Measurements from ENCODE around the gene MED20.
A peak's percentile ranks its signal among the peaks of the same experiment; 100 is the strongest.

MED20 gene

GRCh38 chr6:41935685-41936072 is 14.7 kb upstream of the MED20 start:
- H3K27ac ChIP-seq, result peak overlapping the region; percentile 99
- H4K20me1 ChIP-seq, result peaks cover 81% of the 10 kb centered on the region
- no peak for TF ChIP-seq Cebpa-rat (IDR thresholded peaks at IDR 0.05)
- H3K36me3 ChIP-seq, result peaks cover 100% of the 10 kb centered on the region
- H3K4me3 ChIP-seq, result peak overlapping the region; percentile 98
- H3K27me3 ChIP-seq, result no peaks in the 10 kb centered on the region
- peak overlapping the region; percentile 98 for H3K4me2 ChIP-seq
- peak overlapping the region; percentile 100 for H3K9ac ChIP-seq
- peaks cover 79% of the 10 kb centered on the region for H3K4me1 ChIP-seq
- no peaks in the 10 kb centered on the region for H3K9me3 ChIP-seq

GRCh38 chr6:41935193-41935574 is 14.2 kb upstream of the MED20 start:
- Histone ChIP-seq H3K9me3 (no peaks in the 10 kb centered on the region), H3K36me3 (peaks cover 100% of the 10 kb centered on the region), H3K4me1 (peaks cover 79% of the 10 kb centered on the region), H3K4me2 (peak overlapping the region; percentile 98), H3K27ac (peak overlapping the region; percentile 99), H3K4me3 (peak overlapping the region; percentile 98), H3K27me3 (no peaks in the 10 kb centered on the region), H4K20me1 (peaks cover 86% of the 10 kb centered on the region), H3K9ac (peak overlapping the region; percentile 100)
- TF ChIP-seq Cebpa-rat (IDR thresholded peaks at IDR 0.05), result no peak

GRCh38 chr6:41934278-41935192 is 13.6 kb upstream of the MED20 start:
- no peaks in the 10 kb centered on the region for H3K27me3 ChIP-seq
- no peaks in the 10 kb centered on the region for H3K9me3 ChIP-seq
- H3K9ac ChIP-seq, result peak overlapping the region; percentile 100
- H4K20me1 ChIP-seq, result peaks cover 92% of the 10 kb centered on the region
- peak overlapping the region; percentile 98 for H3K4me2 ChIP-seq
- peak overlapping the region; percentile 99 for H3K27ac ChIP-seq
- peak overlapping the region; percentile 98 for H3K4me3 ChIP-seq
- H3K4me1 ChIP-seq, result peaks cover 84% of the 10 kb centered on the region
- H3K36me3 ChIP-seq, result peaks cover 100% of the 10 kb centered on the region
- peak; percentile 96 for TF ChIP-seq Cebpa-rat (IDR thresholded peaks at IDR 0.05)

GRCh38 chr6:41932378-41932777 is 11.4 kb upstream of the MED20 start:
- 0 out of 2 replicates have a peak overlapping the region, but pooled peaks have one; percentile 11 for H3K27ac ChIP-seq
- H3K36me3 ChIP-seq, result peaks cover 100% of the 10 kb centered on the region

GRCh38 chr6:41931792-41932191 is 10.9 kb upstream of the MED20 start:
- peaks cover 100% of the 10 kb centered on the region for H3K36me3 ChIP-seq
- no peak for TF ChIP-seq Cebpa-rat (IDR thresholded peaks at IDR 0.05)
- H3K9me3 ChIP-seq, result no peaks in the 10 kb centered on the region
- H3K4me1 ChIP-seq, result peaks cover 70% of the 10 kb centered on the region
- H3K27ac ChIP-seq, result no peak overlapping the region
- no peak overlapping the region for H3K9ac ChIP-seq
- H4K20me1 ChIP-seq, result peaks cover 100% of the 10 kb centered on the region
- no peak overlapping the region for H3K4me3 ChIP-seq
- H3K4me2 ChIP-seq, result no peak overlapping the region
- H3K27me3 ChIP-seq, result no peaks in the 10 kb centered on the region

More at GRCh38 chr6:41932378-41932777, 11.4 kb upstream of the MED20 start:
- Histone ChIP-seq H3K4me1 (peaks cover 70% of the 10 kb centered on the region), H3K4me3 (no peak overlapping the region), H3K9ac (peak overlapping the region; percentile 5; the same call in 1 of the 2 replicates), H3K27me3 (no peaks in the 10 kb centered on the region), H3K9me3 (no peaks in the 10 kb centered on the region), H4K20me1 (peaks cover 100% of the 10 kb centered on the region), H3K4me2 (no peak overlapping the region; the same call in 1 of the 2 replicates)
- TF ChIP-seq Cebpa-rat (IDR thresholded peaks at IDR 0.05), result no peak

GRCh38 chr6:41929924-41930323 is 9.0 kb upstream of the MED20 start:
- TF ChIP-seq Cebpa-rat (IDR thresholded peaks at IDR 0.05), result no peak
- Histone ChIP-seq H3K4me3 (no peak overlapping the region), H4K20me1 (peaks cover 100% of the 10 kb centered on the region), H3K27me3 (no peaks in the 10 kb centered on the region), H3K4me2 (no peak overlapping the region), H3K27ac (0 out of 2 replicates have a peak overlapping the region, but pooled peaks have one; percentile 22), H3K4me1 (peaks cover 64% of the 10 kb centered on the region), H3K9ac (no peak overlapping the region), H3K9me3 (no peaks in the 10 kb centered on the region), H3K36me3 (peaks cover 100% of the 10 kb centered on the region)

- peaks cover 96% of the 10 kb centered on the region for H3K36me3 ChIP-seq
Measured at GRCh38 chr6:41927253-41927652, 6.3 kb upstream of the MED20 start.

GRCh38 chr6:41922154-41922553 is 1.2 kb upstream of the MED20 start:
- H3K4me1 ChIP-seq, result peaks cover 57% of the 10 kb centered on the region
- H3K4me3 ChIP-seq, result peak overlapping the region; percentile 95
- peaks cover 65% of the 10 kb centered on the region for H4K20me1 ChIP-seq
- TF ChIP-seq Cebpa-rat (IDR thresholded peaks at IDR 0.05), result no peak
- peak overlapping the region; percentile 98 for H3K9ac ChIP-seq
- peak overlapping the region; percentile 97 for H3K27ac ChIP-seq
- no peaks in the 10 kb centered on the region for H3K9me3 ChIP-seq
- peak overlapping the region; percentile 90 for H3K4me2 ChIP-seq
- peaks cover 55% of the 10 kb centered on the region for H3K36me3 ChIP-seq
- H3K27me3 ChIP-seq, result no peaks in the 10 kb centered on the region

More at GRCh38 chr6:41927253-41927652, 6.3 kb upstream of the MED20 start:
- Histone ChIP-seq H3K4me2 (no peak overlapping the region), H3K27me3 (no peaks in the 10 kb centered on the region), H3K27ac (no peak overlapping the region), H3K4me1 (peaks cover 64% of the 10 kb centered on the region), H4K20me1 (peaks cover 100% of the 10 kb centered on the region), H3K4me3 (no peak overlapping the region), H3K9ac (no peak overlapping the region; the same call in 1 of the 2 replicates), H3K9me3 (no peaks in the 10 kb centered on the region)
- TF ChIP-seq Cebpa-rat (IDR thresholded peaks at IDR 0.05), result no peak

- TF ChIP-seq Cebpa-rat (IDR thresholded peaks at IDR 0.05), result no peak
- H3K27me3 ChIP-seq, result no peaks in the 10 kb centered on the region
- H3K4me1 ChIP-seq, result peaks cover 52% of the 10 kb centered on the region
- H3K4me3 ChIP-seq, result peak overlapping the region; percentile 95
- H3K4me2 ChIP-seq, result peak overlapping the region; percentile 90
- peaks cover 60% of the 10 kb centered on the region for H4K20me1 ChIP-seq
- peaks cover 55% of the 10 kb centered on the region for H3K36me3 ChIP-seq
- no peaks in the 10 kb centered on the region for H3K9me3 ChIP-seq
- peak overlapping the region; percentile 97 for H3K27ac ChIP-seq
- H3K9ac ChIP-seq, result peak overlapping the region; percentile 98
Measured at GRCh38 chr6:41921712-41921998, 716 bp upstream of the MED20 start.

GRCh38 chr6:41917528-41917927 is 3.4 kb downstream of the MED20 start:
- H3K4me3 ChIP-seq, result no peak overlapping the region
- H3K9ac ChIP-seq, result no peak overlapping the region
- peaks cover 30% of the 10 kb centered on the region for H3K4me1 ChIP-seq
- H3K36me3 ChIP-seq, result peaks cover 57% of the 10 kb centered on the region
- no peak overlapping the region for H3K4me2 ChIP-seq
- no peaks in the 10 kb centered on the region for H3K27me3 ChIP-seq
- TF ChIP-seq Cebpa-rat (IDR thresholded peaks at IDR 0.05), result no peak
- H4K20me1 ChIP-seq, result peaks cover 29% of the 10 kb centered on the region; the same call in 1 of the 2 replicates
- no peak overlapping the region for H3K27ac ChIP-seq
- H3K9me3 ChIP-seq, result no peaks in the 10 kb centered on the region
